ENCODE data around the gene LHFPL5. TPM values are rescaled to one million over a fixed set of nuclear protein-coding genes. Genes with fewer than 3 reads are reported as not detected.

The LHFPL5 gene
- total RNA-seq, 2 experiments from 2014 or later, result not detected

DNA sequence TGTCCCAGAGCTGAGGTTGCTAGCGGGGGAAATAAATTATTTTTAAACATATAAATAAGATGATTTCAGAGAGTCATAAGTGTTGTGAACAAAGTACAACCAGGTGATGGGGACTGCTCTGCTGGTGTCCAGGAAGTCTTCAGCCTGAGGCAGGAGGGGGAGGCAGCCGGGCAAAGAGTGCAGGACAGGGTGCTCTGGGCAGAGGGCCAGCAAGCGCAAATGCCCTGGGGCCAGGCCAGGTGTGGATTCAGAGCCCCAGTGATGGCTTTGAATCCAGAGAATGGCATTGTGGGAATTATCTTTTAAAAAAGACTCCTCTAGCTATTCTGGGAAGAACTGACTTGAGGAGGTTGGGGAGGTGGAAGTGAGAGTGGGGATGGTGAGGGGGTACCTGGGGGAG is 22.7 kb upstream of the LHFPL5 start:
- CTCF ChIA-PET (ENCODE audit: unreplicated experiment), result no interaction called here
- H3K9me3 ChIP-seq (ENCODE audit: low read length), result no peaks in the 10 kb centered on the region
- intact Hi-C loops (cut with micrococcal nuclease; ENCODE audit: unreplicated experiment), result no loop called here
- H4K20me1 ChIP-seq (ENCODE audit: insufficient read depth, low read length), result no peaks in the 10 kb centered on the region
- H3K4me2 ChIP-seq (ENCODE audit: low read length), result no peak overlapping the region
- TF ChIP-seq, protein P1, sequence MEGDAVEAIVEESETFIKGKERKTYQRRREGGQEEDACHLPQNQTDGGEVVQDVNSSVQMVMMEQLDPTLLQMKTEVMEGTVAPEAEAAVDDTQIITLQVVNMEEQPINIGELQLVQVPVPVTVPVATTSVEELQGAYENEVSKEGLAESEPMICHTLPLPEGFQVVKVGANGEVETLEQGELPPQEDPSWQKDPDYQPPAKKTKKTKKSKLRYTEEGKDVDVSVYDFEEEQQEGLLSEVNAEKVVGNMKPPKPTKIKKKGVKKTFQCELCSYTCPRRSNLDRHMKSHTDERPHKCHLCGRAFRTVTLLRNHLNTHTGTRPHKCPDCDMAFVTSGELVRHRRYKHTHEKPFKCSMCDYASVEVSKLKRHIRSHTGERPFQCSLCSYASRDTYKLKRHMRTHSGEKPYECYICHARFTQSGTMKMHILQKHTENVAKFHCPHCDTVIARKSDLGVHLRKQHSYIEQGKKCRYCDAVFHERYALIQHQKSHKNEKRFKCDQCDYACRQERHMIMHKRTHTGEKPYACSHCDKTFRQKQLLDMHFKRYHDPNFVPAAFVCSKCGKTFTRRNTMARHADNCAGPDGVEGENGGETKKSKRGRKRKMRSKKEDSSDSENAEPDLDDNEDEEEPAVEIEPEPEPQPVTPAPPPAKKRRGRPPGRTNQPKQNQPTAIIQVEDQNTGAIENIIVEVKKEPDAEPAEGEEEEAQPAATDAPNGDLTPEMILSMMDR (conservative IDR thresholded peaks at IDR 0.05; ENCODE audit: low read length), result no peak
- TF ChIP-seq EZH2phosphoT487 (IDR thresholded peaks at IDR 0.05; ENCODE audit: borderline replicate concordance, low read depth, low read length), result no peak
- no peak overlapping the region for H2AFZ ChIP-seq (ENCODE audit: low read length)
- H3K4me3 ChIP-seq (ENCODE audit: low read depth, low read length, poor library complexity, severe bottlenecking), result no peak overlapping the region
- POLR2A ChIA-PET, result interaction anchor here (0.5 to 0.7 kb wide), 2 partner anchors 18 to 26 kb away, joined by 3 read pairs; no protein-coding TSS in a partner anchor
- H3K9me2 ChIP-seq (ENCODE audit: insufficient read depth, low read length), result no peaks in the 10 kb centered on the region
- H3K4me1 ChIP-seq (ENCODE audit: insufficient read depth, low read length, poor library complexity, severe bottlenecking), result no peaks in the 10 kb centered on the region
- BruUV-seq (replicated peaks), result no TSS peak
- no peaks in the 10 kb centered on the region for H3K79me2 ChIP-seq (ENCODE audit: insufficient read depth, low read depth, low read length)
- H3K27ac ChIP-seq (ENCODE audit: low read depth, low read length, poor library complexity, severe bottlenecking), result no peak overlapping the region
- no peak for DNase-seq (ENCODE audit: low spot score)
- H3K36me3 ChIP-seq (ENCODE audit: insufficient read depth, low read length), result no peaks in the 10 kb centered on the region

DNA sequence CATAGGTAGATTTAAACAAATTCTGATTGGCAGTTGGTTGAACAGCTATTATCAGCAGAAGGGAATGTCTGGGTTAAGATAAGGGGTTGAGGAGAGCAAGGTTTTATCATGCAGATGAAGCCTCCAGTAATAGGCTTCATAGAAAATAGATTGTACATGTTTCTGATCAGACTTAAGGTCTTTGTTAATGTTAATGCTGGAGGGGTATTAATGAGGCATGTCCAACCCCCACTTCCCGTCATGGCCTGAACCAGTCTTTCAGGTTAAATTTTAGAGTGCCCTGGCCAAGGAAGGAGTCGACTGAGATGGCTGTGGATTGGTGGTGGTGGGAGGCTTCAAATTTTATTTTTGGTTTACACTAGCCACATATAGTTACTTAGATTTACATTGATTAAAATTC is 21.0 kb upstream of the LHFPL5 start:
- Histone ChIP-seq H3K27ac (ENCODE audit: low read depth, low read length, poor library complexity, severe bottlenecking) (no peak overlapping the region), H2AFZ (ENCODE audit: low read length) (no peak overlapping the region), H3K9me2 (ENCODE audit: insufficient read depth, low read length) (no peaks in the 10 kb centered on the region), H3K36me3 (ENCODE audit: insufficient read depth, low read length) (no peaks in the 10 kb centered on the region), H3K4me2 (ENCODE audit: low read length) (no peak overlapping the region), H3K4me3 (ENCODE audit: low read depth, low read length, poor library complexity, severe bottlenecking) (no peak overlapping the region), H3K79me2 (ENCODE audit: insufficient read depth, low read depth, low read length) (no peaks in the 10 kb centered on the region), H3K9me3 (ENCODE audit: low read length) (no peaks in the 10 kb centered on the region), H3K4me1 (ENCODE audit: insufficient read depth, low read length, poor library complexity, severe bottlenecking) (no peaks in the 10 kb centered on the region), H4K20me1 (ENCODE audit: insufficient read depth, low read length) (no peaks in the 10 kb centered on the region)
- DNase-seq (ENCODE audit: low spot score), result no peak
- BruUV-seq (replicated peaks), result no TSS peak
- TF ChIP-seq EZH2phosphoT487 (IDR thresholded peaks at IDR 0.05; ENCODE audit: borderline replicate concordance, low read depth, low read length), result no peak
- TF ChIP-seq, protein P1 (conservative IDR thresholded peaks at IDR 0.05; ENCODE audit: low read length), result no peak
- intact Hi-C loops (cut with micrococcal nuclease; ENCODE audit: unreplicated experiment), result no loop called here
- CTCF ChIA-PET (ENCODE audit: unreplicated experiment), result interaction anchor here (0.6 kb wide), 1 partner anchor 523 kb away, joined by 3 read pairs; no protein-coding TSS in a partner anchor
- POLR2A ChIA-PET, result no interaction called here

DNA sequence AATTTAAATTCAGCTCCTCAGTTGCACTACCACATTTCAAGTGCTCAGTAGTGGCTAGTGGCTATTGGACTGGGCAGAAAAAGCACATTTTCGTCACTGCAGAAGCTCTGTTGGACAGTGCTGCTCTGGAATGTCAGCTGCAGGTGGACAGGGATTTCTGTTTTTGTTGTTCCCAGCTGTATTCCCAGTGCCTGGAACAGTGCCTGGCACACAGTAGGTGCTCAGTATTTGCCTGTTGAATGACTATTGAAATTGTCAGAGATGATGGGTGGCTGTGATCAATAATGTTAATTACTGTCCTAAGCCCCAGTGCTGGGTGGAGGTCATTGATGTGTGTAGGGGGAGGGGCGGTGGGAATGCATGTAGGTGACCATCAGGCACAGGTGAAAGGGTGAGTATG is 18.9 kb upstream of the LHFPL5 start:
- BruUV-seq (replicated peaks), result no TSS peak

More for the DNA sequence above, 18.9 kb upstream of the LHFPL5 start:
- ChIA-PET CTCF (ENCODE audit: unreplicated experiment) (no interaction called here), POLR2A (no interaction called here)
- intact Hi-C loops (cut with micrococcal nuclease; ENCODE audit: unreplicated experiment), result no loop called here
- Histone ChIP-seq H3K79me2 (ENCODE audit: insufficient read depth, low read depth, low read length) (no peaks in the 10 kb centered on the region), H3K36me3 (ENCODE audit: insufficient read depth, low read length) (no peaks in the 10 kb centered on the region), H3K27ac (ENCODE audit: low read depth, low read length, poor library complexity, severe bottlenecking) (no peak overlapping the region), H3K9me3 (ENCODE audit: low read length) (no peaks in the 10 kb centered on the region), H3K4me2 (ENCODE audit: low read length) (no peak overlapping the region), H3K4me3 (ENCODE audit: low read depth, low read length, poor library complexity, severe bottlenecking) (no peak overlapping the region), H3K4me1 (ENCODE audit: insufficient read depth, low read length, poor library complexity, severe bottlenecking) (no peaks in the 10 kb centered on the region), H3K9me2 (ENCODE audit: insufficient read depth, low read length) (no peaks in the 10 kb centered on the region), H4K20me1 (ENCODE audit: insufficient read depth, low read length) (no peaks in the 10 kb centered on the region), H2AFZ (ENCODE audit: low read length) (no peak overlapping the region)
- no peak for DNase-seq (ENCODE audit: low spot score)
- TF ChIP-seq, protein P1 (conservative IDR thresholded peaks at IDR 0.05; ENCODE audit: low read length), result no peak
- TF ChIP-seq EZH2phosphoT487 (IDR thresholded peaks at IDR 0.05; ENCODE audit: borderline replicate concordance, low read depth, low read length), result no peak

All from OCI-LY7 (cell line).